ENCODE measurements around the gene KLK3. TPM values are rescaled to one million over a fixed set of nuclear protein-coding genes. Genes with fewer than 3 reads are reported as not detected.

The KLK3 gene
- total RNA-seq, 1 donor from 2014 or later = not detected

GRCh38 chr19:50897191-50897607, 42.5 kb downstream of the KLK3 start:
- DNase-seq (ENCODE audit: low spot score) = no peak
- peaks cover 2% of the 10 kb centered on the region for H3K27me3 Mint-ChIP-seq (ENCODE audit: unreplicated experiment)
- peaks cover 5% of the 10 kb centered on the region for H3K36me3 Mint-ChIP-seq (ENCODE audit: low read depth, unreplicated experiment)
- no peak for TF ChIP-seq CTCF (IDR thresholded peaks at IDR 0.05; ENCODE audit: unreplicated experiment)
- H3K4me3 Mint-ChIP-seq (ENCODE audit: unreplicated experiment) = no peak overlapping the region
- no peaks in the 10 kb centered on the region for H3K4me1 Mint-ChIP-seq (ENCODE audit: unreplicated experiment)
- H3K27ac Mint-ChIP-seq (ENCODE audit: unreplicated experiment) = no peak overlapping the region
- H3K9me3 Mint-ChIP-seq (ENCODE audit: unreplicated experiment) = peaks cover 7% of the 10 kb centered on the region

GRCh38 chr19:50897612-50898011, 42.9 kb downstream of the KLK3 start:
- Mint-ChIP-seq H3K4me3 (ENCODE audit: unreplicated experiment) (no peak overlapping the region), H3K36me3 (ENCODE audit: low read depth, unreplicated experiment) (peaks cover 5% of the 10 kb centered on the region), H3K27me3 (ENCODE audit: unreplicated experiment) (peaks cover 2% of the 10 kb centered on the region), H3K27ac (ENCODE audit: unreplicated experiment) (no peak overlapping the region), H3K4me1 (ENCODE audit: unreplicated experiment) (no peaks in the 10 kb centered on the region), H3K9me3 (ENCODE audit: unreplicated experiment) (peaks cover 7% of the 10 kb centered on the region)
- no peak for DNase-seq (ENCODE audit: low spot score)
- no peak for TF ChIP-seq CTCF (IDR thresholded peaks at IDR 0.05; ENCODE audit: unreplicated experiment)

- no peaks in the 10 kb centered on the region for H3K4me1 Mint-ChIP-seq (ENCODE audit: unreplicated experiment)
- peaks cover 2% of the 10 kb centered on the region for H3K27me3 Mint-ChIP-seq (ENCODE audit: unreplicated experiment)
- TF ChIP-seq CTCF (IDR thresholded peaks at IDR 0.05; ENCODE audit: unreplicated experiment) = no peak
- DNase-seq (ENCODE audit: low spot score) = no peak
- no peak overlapping the region for H3K4me3 Mint-ChIP-seq (ENCODE audit: unreplicated experiment)
- peaks cover 7% of the 10 kb centered on the region for H3K9me3 Mint-ChIP-seq (ENCODE audit: unreplicated experiment)
- H3K36me3 Mint-ChIP-seq (ENCODE audit: low read depth, unreplicated experiment) = peaks cover 5% of the 10 kb centered on the region
- H3K27ac Mint-ChIP-seq (ENCODE audit: unreplicated experiment) = no peak overlapping the region
Measured at GRCh38 chr19:50898018-50898417, 43.3 kb downstream of the KLK3 start.

GRCh38 chr19:50899569-50899968, 44.9 kb downstream of the KLK3 start:
- H3K27ac Mint-ChIP-seq (ENCODE audit: unreplicated experiment) = no peak overlapping the region
- no peak for TF ChIP-seq CTCF (IDR thresholded peaks at IDR 0.05; ENCODE audit: unreplicated experiment)
- H3K4me3 Mint-ChIP-seq (ENCODE audit: unreplicated experiment) = no peak overlapping the region
- no peak for DNase-seq (ENCODE audit: low spot score)
- H3K9me3 Mint-ChIP-seq (ENCODE audit: unreplicated experiment) = no peaks in the 10 kb centered on the region
- H3K36me3 Mint-ChIP-seq (ENCODE audit: low read depth, unreplicated experiment) = peaks cover 5% of the 10 kb centered on the region
- no peaks in the 10 kb centered on the region for H3K4me1 Mint-ChIP-seq (ENCODE audit: unreplicated experiment)
- H3K27me3 Mint-ChIP-seq (ENCODE audit: unreplicated experiment) = peaks cover 2% of the 10 kb centered on the region

- Mint-ChIP-seq H3K27me3 (ENCODE audit: unreplicated experiment) (peaks cover 1% of the 10 kb centered on the region), H3K4me3 (ENCODE audit: unreplicated experiment) (no peak overlapping the region), H3K9me3 (ENCODE audit: unreplicated experiment) (no peaks in the 10 kb centered on the region), H3K36me3 (ENCODE audit: low read depth, unreplicated experiment) (peaks cover 3% of the 10 kb centered on the region), H3K27ac (ENCODE audit: unreplicated experiment) (no peak overlapping the region), H3K4me1 (ENCODE audit: unreplicated experiment) (no peaks in the 10 kb centered on the region)
- DNase-seq (ENCODE audit: low spot score) = no peak
- TF ChIP-seq CTCF (IDR thresholded peaks at IDR 0.05; ENCODE audit: unreplicated experiment) = no peak
Measured at GRCh38 chr19:50902640-50903039, 47.9 kb downstream of the KLK3 start.

Measured in endothelial cell (in vitro differentiated cells).